Breast epithelium (tissue), 4 donors: Measurements from ENCODE around the gene SLC35B3. TPM values are rescaled to one million over a fixed set of nuclear protein-coding genes. Genes with fewer than 3 reads are reported as not detected.

ENCODE experiments used
- DNase-seq, 2 donors: peaks; one replicate each; pipeline ENCODE4 v3.0.0-alpha.2; 2019; ENCODE audit warnings: low spot score in 2 of 2
- H3K27ac ChIP-seq, 2 donors: fragments of 200-600 bp; sonication (generic) in 1 of 2; one replicate each; pipeline ENCODE4 v1.5.1; 2016 to 2019; ENCODE audit warnings: mild to moderate bottlenecking in 1 of 2
- H3K27me3 ChIP-seq, 2 donors: fragments of 200-600 bp; sonication (generic) in 1 of 2; one replicate each; pipeline versions ENCODE4 v1.5.1 to v1.6.0; 2017 to 2019; ENCODE audit warnings: control low read depth in 1 of 2, mild to moderate bottlenecking in 1 of 2
- H3K36me3 ChIP-seq: fragments of 200-600 bp; one replicate; pipeline ENCODE4 v1.5.1; 2019
- H3K4me1 ChIP-seq, 2 donors: fragments of 200-600 bp; sonication (generic); one replicate each; pipeline ENCODE4 v1.5.1; 2016 to 2019; ENCODE audit warnings: control low read depth in 1 of 2
- H3K4me3 ChIP-seq, 3 donors: fragments of 200-600 bp; sonication (generic); 1 replicate in 2 of 3; 2 replicates in 1 of 3; pipeline ENCODE4 v1.5.1; 2016 to 2019; ENCODE audit warnings: mild to moderate bottlenecking in 3 of 3, moderate library complexity in 2 of 3
- H3K9me3 ChIP-seq, 2 donors: fragments of 200-600 bp; sonication (generic) in 1 of 2; one replicate each; pipeline ENCODE4 v1.5.1; 2016 to 2019; ENCODE audit warnings: control low read depth in 1 of 2
- POLR2A ChIP-seq: fragments of 450-650 bp; IDR thresholded peaks from one replicate; pipeline ENCODE4 v1.6.1; 2016; ENCODE audit warnings: antibody characterized with exemption, mild to moderate bottlenecking, moderate library complexity
- POLR2AphosphoS5 ChIP-seq, 3 donors: sonication (generic); formaldehyde crosslinking; IDR thresholded peaks; one replicate each; pipeline ENCODE4 v1.6.1; 2017; ENCODE audit warnings: antibody characterized with exemption in 3 of 3
- intact Hi-C: fragments of 100-400 bp; cut with DNase I; formaldehyde crosslinking; loops from one replicate; pipeline ENCODE4 v1.15.1; 2023; ENCODE audit warnings: low total_unique reads
- total RNA-seq, 3 donors: library from RNA; depleted of rRNA; stranded (reverse); fragments of >200 nt; gene quantifications; one replicate each; pipeline ENCODE4 v1.1.0, GENCODE V29; 2016
- TF ChIP-seq, protein P1 (sequence below), 3 donors: fragments of 450-650 bp; IDR thresholded peaks; one replicate each; pipeline ENCODE4 v1.5.1; 2016 to 2017; ENCODE audit warnings: antibody characterized with exemption in 3 of 3, mild to moderate bottlenecking in 3 of 3, moderate library complexity in 3 of 3

The SLC35B3 gene
- total RNA-seq, 3 donors from 2014 or later: 16.0 to 19.3 (median 16.1) TPM

DNA sequence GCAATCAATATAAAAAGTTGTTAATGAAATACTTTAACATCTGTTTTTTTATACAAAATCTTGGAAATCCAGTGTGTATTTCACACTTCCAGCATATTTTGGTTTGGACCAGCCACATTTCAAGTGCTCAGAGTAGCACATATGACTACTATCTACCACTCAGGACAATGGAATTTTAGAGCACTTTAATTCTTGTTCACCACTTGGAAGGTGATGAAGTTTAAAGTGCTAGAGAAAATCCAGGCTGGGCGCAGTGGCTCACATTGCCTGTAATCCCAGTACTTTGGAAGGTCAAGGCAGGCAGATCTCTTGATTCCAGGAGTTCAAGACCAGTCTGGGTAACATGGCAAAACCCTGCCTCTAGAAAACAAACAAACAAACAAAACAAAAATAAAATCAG is 6.1 kb upstream of the SLC35B3 start:
- DNase-seq: no peak
- H3K9me3 ChIP-seq: no peaks in the 10 kb centered on the region
- TF ChIP-seq, protein P1, sequence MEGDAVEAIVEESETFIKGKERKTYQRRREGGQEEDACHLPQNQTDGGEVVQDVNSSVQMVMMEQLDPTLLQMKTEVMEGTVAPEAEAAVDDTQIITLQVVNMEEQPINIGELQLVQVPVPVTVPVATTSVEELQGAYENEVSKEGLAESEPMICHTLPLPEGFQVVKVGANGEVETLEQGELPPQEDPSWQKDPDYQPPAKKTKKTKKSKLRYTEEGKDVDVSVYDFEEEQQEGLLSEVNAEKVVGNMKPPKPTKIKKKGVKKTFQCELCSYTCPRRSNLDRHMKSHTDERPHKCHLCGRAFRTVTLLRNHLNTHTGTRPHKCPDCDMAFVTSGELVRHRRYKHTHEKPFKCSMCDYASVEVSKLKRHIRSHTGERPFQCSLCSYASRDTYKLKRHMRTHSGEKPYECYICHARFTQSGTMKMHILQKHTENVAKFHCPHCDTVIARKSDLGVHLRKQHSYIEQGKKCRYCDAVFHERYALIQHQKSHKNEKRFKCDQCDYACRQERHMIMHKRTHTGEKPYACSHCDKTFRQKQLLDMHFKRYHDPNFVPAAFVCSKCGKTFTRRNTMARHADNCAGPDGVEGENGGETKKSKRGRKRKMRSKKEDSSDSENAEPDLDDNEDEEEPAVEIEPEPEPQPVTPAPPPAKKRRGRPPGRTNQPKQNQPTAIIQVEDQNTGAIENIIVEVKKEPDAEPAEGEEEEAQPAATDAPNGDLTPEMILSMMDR (IDR thresholded peaks at IDR 0.05): no peak
- TF ChIP-seq POLR2A (no peak), POLR2AphosphoS5 (IDR thresholded peaks at IDR 0.05) (no peak)
- H3K4me1 ChIP-seq: no peaks in the 10 kb centered on the region
- no peak overlapping the region for H3K27ac ChIP-seq
- intact Hi-C loops: no loop called here
- no peaks in the 10 kb centered on the region for H3K27me3 ChIP-seq
- no peak overlapping the region for H3K4me3 ChIP-seq
- no peaks in the 10 kb centered on the region for H3K36me3 ChIP-seq

- H3K27me3 ChIP-seq: no peaks in the 10 kb centered on the region
- no peak overlapping the region for H3K4me3 ChIP-seq
- H3K9me3 ChIP-seq: no peaks in the 10 kb centered on the region
- intact Hi-C loops: no loop called here
- no peak for TF ChIP-seq POLR2AphosphoS5 (IDR thresholded peaks at IDR 0.05)
- no peak for TF ChIP-seq POLR2A
- TF ChIP-seq, protein P1 (IDR thresholded peaks at IDR 0.05): no peak
- no peak for DNase-seq
- no peaks in the 10 kb centered on the region for H3K36me3 ChIP-seq
- H3K4me1 ChIP-seq: no peaks in the 10 kb centered on the region
- H3K27ac ChIP-seq: no peak overlapping the region
Observed at GRCh38 chr6:8439601-8440268, 4.4 kb upstream of the SLC35B3 start.

DNA sequence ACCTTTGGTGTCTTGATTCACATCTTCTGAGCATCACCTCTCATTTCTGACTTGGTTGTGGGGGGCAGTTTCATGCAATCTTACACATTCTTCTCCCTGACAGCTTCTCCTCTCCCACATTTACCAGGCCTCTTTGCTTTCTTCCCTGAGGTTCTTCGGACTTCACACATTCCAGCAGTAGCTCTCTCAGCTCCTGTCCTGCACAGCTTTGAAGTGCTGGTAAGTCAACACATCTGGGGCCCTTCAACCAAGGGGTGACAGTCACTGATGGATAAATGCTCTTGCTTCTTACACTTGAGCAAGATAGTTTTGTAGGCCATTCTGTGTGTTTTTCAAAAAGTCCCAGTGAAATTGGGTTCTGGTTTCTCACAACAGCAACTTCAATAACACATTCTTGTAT is 2.5 kb upstream of the SLC35B3 start:
- Histone ChIP-seq H3K4me1 (peaks cover 0 to 5% of the 10 kb centered on the region in 2 donors), H3K4me3 (no peak overlapping the region), H3K27me3 (no peaks in the 10 kb centered on the region), H3K27ac (no peak overlapping the region), H3K36me3 (no peaks in the 10 kb centered on the region), H3K9me3 (no peaks in the 10 kb centered on the region)
- no peak for DNase-seq
- TF ChIP-seq POLR2A (no peak), POLR2AphosphoS5 (IDR thresholded peaks at IDR 0.05) (no peak)
- TF ChIP-seq, protein P1 (IDR thresholded peaks at IDR 0.05): no peak
- intact Hi-C loops: no loop called here

GRCh38 chr6:8436966-8437365 is 1.6 kb upstream of the SLC35B3 start:
- Histone ChIP-seq H3K9me3 (no peaks in the 10 kb centered on the region), H3K4me1 (peaks cover 0 to 5% of the 10 kb centered on the region in 2 donors), H3K4me3 (no peak overlapping the region), H3K27ac (no peak overlapping the region), H3K27me3 (no peaks in the 10 kb centered on the region), H3K36me3 (no peaks in the 10 kb centered on the region)
- intact Hi-C loops: no loop called here
- TF ChIP-seq POLR2A: no peak
- TF ChIP-seq, protein P1 (IDR thresholded peaks at IDR 0.05): no peak
- TF ChIP-seq POLR2AphosphoS5 (IDR thresholded peaks at IDR 0.05): no peak
- DNase-seq: no peak

DNA sequence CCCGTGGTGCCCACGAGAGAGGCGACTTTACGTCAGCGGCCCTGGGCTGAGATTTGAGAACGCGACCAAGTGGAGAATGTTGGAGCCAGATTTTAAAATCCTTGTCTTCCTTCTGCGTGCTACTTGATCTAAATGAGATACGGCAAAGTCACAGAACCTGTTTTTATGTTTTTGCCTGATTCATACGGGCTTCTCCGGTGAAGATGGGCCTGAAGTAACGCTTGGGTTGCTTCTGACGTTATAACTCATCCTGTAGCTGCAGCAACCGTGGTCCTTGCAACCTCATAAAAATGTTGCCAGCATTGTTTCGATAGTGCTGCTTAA is 462 bp upstream of the SLC35B3 start:
- intact Hi-C loops: no loop called here
- no peak for DNase-seq
- H3K4me1 ChIP-seq: peaks cover 0 to 5% of the 10 kb centered on the region in 2 donors
- no peaks in the 10 kb centered on the region for H3K36me3 ChIP-seq
- H3K9me3 ChIP-seq: no peaks in the 10 kb centered on the region
- peak overlapping the region; percentile 69 to 95 (median 91) for H3K4me3 ChIP-seq
- TF ChIP-seq, protein P1 (IDR thresholded peaks at IDR 0.05): no peak
- no peak for TF ChIP-seq POLR2AphosphoS5 (IDR thresholded peaks at IDR 0.05)
- TF ChIP-seq POLR2A: no peak
- no peaks in the 10 kb centered on the region for H3K27me3 ChIP-seq
- H3K27ac ChIP-seq: peak overlapping the region; percentile 86 to 93
